ENCODE measurements around the gene CLEC16A. TPM values are rescaled to one million over a fixed set of nuclear protein-coding genes. Genes with fewer than 3 reads are reported as not detected.

The CLEC16A gene
- total RNA-seq, 1 donor from 2014 or later: 58.1 TPM

DNA sequence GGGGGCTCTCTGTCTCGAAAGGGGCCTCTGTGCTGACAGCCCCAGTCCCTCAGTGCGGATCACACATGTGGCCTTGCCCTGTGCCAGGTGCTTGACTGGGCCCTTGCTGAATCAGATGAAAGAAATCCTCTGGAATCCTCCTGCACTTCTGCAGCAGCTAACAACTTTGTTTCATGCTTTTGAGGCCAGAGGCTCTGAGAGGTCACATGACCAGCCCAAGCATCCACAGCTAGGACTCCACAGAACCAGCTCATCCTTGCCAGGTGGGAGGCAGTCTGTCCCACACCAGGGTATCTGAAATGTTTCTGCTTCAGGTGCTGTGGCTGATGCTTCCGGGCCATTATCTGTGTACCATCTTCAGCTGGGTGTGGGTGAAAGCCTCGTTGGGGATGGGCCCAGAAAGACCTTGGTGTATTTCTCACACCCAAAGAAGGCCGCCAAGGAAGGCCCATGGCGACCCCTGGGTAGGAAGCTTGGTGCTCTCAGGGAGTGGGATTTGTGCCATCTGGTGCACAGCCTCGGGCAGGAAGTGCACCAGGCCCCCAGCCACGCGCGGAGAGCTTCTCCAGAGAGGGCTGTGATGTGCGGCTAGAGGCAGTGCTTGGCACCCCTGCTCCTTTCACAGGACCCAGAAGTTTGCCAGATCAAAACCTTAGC lies 143.8 kb downstream of the CLEC16A start:
- H3K27ac Mint-ChIP-seq (ENCODE audit: unreplicated experiment): no peak overlapping the region
- no peak for TF ChIP-seq CTCF (IDR thresholded peaks at IDR 0.05; ENCODE audit: unreplicated experiment)
- H3K36me3 Mint-ChIP-seq (ENCODE audit: low read depth, unreplicated experiment): peaks cover 12% of the 10 kb centered on the region
- no peak overlapping the region for H3K4me3 Mint-ChIP-seq (ENCODE audit: unreplicated experiment)
- no peaks in the 10 kb centered on the region for H3K9me3 Mint-ChIP-seq (ENCODE audit: unreplicated experiment)
- H3K4me1 Mint-ChIP-seq (ENCODE audit: unreplicated experiment): peaks cover 9% of the 10 kb centered on the region
- no peak for DNase-seq (ENCODE audit: low spot score)
- H3K27me3 Mint-ChIP-seq (ENCODE audit: unreplicated experiment): peaks cover 2% of the 10 kb centered on the region

GRCh38 chr16:11088831-11089230 lies 144.5 kb downstream of the CLEC16A start:
- Mint-ChIP-seq H3K27ac (ENCODE audit: unreplicated experiment) (no peak overlapping the region), H3K36me3 (ENCODE audit: low read depth, unreplicated experiment) (peaks cover 17% of the 10 kb centered on the region), H3K4me3 (ENCODE audit: unreplicated experiment) (no peak overlapping the region), H3K27me3 (ENCODE audit: unreplicated experiment) (peaks cover 2% of the 10 kb centered on the region), H3K9me3 (ENCODE audit: unreplicated experiment) (no peaks in the 10 kb centered on the region), H3K4me1 (ENCODE audit: unreplicated experiment) (peaks cover 15% of the 10 kb centered on the region)
- TF ChIP-seq CTCF (IDR thresholded peaks at IDR 0.05; ENCODE audit: unreplicated experiment): no peak
- no peak for DNase-seq (ENCODE audit: low spot score)

DNA sequence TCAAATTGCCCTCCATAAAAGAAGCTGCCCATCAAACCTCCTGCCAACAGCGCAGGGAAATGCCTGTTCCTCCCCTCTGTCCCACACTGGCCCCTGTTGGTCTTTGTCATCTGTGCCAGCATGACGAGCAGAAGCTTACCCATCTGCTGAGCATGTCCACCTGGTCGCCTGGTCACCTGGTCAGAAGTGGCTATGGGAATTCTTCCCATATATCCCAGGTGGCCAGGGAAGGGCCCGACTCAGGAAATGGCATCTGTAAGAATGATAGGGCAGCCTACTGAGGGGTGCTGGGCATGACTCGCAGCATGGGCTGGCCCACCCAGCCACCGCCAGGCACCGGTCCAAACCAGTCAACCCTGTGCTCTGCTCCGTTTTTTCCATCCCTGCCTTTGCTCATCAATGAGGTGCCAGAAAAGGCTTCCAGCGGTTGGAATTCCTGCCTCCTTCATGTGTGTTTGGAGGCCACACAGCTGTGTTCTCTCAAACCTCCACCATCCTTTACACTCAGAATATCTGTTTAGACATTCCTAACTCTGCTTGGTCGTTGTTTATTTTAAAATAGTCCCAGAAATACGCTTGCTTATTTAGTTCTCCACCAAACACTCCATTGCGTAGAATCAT lies 145.2 kb downstream of the CLEC16A start:
- DNase-seq (ENCODE audit: low spot score): no peak

GRCh38 chr16:11090232-11090631 lies 145.9 kb downstream of the CLEC16A start:
- Mint-ChIP-seq H3K27ac (ENCODE audit: unreplicated experiment) (no peak overlapping the region), H3K4me1 (ENCODE audit: unreplicated experiment) (peaks cover 19% of the 10 kb centered on the region), H3K4me3 (ENCODE audit: unreplicated experiment) (no peak overlapping the region), H3K36me3 (ENCODE audit: low read depth, unreplicated experiment) (peaks cover 16% of the 10 kb centered on the region), H3K27me3 (ENCODE audit: unreplicated experiment) (peaks cover 2% of the 10 kb centered on the region), H3K9me3 (ENCODE audit: unreplicated experiment) (no peaks in the 10 kb centered on the region)
- TF ChIP-seq CTCF (IDR thresholded peaks at IDR 0.05; ENCODE audit: unreplicated experiment): no peak
- no peak for DNase-seq (ENCODE audit: low spot score)

More for the DNA sequence above, 145.2 kb downstream of the CLEC16A start:
- no peaks in the 10 kb centered on the region for H3K9me3 Mint-ChIP-seq (ENCODE audit: unreplicated experiment)
- H3K36me3 Mint-ChIP-seq (ENCODE audit: low read depth, unreplicated experiment): peaks cover 12% of the 10 kb centered on the region
- no peak for TF ChIP-seq CTCF (IDR thresholded peaks at IDR 0.05; ENCODE audit: unreplicated experiment)
- no peak overlapping the region for H3K4me3 Mint-ChIP-seq (ENCODE audit: unreplicated experiment)
- peaks cover 18% of the 10 kb centered on the region for H3K4me1 Mint-ChIP-seq (ENCODE audit: unreplicated experiment)
- H3K27ac Mint-ChIP-seq (ENCODE audit: unreplicated experiment): no peak overlapping the region
- peaks cover 2% of the 10 kb centered on the region for H3K27me3 Mint-ChIP-seq (ENCODE audit: unreplicated experiment)
